Amniotic epithelial cell (primary cell): Measurements from ENCODE around the gene ZNF574.
A peak's percentile ranks its signal among the peaks of the same experiment; 100 is the strongest.

Source experiments
- DNase-seq: peaks from one replicate; pipeline ENCODE4 v3.0.0-alpha.2; 2010; ENCODE audit warnings: low read depth

The ZNF574 gene

DNA sequence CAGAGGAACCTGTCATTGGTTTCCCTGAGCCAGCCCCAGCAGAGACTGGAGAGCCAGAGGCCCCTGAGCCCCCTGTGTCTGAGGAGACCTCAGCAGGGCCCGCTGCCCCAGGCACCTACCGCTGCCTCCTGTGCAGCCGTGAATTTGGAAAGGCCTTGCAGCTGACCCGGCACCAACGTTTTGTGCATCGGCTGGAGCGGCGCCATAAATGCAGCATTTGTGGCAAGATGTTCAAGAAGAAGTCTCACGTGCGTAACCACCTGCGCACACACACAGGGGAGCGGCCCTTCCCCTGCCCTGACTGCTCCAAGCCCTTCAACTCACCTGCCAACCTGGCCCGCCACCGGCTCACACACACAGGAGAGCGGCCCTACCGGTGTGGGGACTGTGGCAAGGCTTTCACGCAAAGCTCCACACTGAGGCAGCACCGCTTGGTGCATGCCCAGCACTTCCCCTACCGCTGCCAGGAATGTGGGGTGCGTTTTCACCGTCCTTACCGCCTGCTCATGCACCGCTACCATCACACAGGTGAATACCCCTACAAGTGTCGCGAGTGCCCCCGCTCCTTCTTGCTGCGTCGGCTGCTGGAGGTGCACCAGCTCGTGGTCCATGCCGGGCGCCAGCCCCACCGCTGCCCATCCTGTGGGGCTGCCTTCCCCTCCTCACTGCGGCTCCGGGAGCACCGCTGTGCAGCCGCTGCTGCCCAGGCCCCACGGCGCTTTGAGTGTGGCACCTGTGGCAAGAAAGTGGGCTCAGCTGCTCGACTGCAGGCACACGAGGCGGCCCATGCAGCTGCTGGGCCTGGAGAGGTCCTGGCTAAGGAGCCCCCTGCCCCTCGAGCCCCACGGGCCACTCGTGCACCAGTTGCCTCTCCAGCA, 4.2 kb downstream of the ZNF574 start:
- no peak for DNase-seq

DNA sequence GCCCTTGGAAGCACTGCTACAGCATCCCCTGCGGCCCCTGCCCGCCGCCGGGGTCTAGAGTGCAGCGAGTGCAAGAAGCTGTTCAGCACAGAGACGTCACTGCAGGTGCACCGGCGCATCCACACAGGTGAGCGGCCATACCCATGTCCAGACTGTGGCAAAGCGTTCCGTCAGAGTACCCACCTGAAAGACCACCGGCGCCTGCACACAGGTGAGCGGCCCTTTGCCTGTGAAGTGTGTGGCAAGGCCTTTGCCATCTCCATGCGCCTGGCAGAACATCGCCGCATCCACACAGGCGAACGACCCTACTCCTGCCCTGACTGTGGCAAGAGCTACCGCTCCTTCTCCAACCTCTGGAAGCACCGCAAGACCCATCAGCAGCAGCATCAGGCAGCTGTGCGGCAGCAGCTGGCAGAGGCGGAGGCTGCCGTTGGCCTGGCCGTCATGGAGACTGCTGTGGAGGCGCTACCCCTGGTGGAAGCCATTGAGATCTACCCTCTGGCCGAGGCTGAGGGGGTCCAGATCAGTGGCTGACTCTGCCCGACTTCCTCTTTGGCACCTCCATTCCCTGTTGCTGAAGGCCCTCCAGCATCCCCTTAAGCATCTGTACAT, 4.9 kb downstream of the ZNF574 start:
- DNase-seq, result no peak

DNA sequence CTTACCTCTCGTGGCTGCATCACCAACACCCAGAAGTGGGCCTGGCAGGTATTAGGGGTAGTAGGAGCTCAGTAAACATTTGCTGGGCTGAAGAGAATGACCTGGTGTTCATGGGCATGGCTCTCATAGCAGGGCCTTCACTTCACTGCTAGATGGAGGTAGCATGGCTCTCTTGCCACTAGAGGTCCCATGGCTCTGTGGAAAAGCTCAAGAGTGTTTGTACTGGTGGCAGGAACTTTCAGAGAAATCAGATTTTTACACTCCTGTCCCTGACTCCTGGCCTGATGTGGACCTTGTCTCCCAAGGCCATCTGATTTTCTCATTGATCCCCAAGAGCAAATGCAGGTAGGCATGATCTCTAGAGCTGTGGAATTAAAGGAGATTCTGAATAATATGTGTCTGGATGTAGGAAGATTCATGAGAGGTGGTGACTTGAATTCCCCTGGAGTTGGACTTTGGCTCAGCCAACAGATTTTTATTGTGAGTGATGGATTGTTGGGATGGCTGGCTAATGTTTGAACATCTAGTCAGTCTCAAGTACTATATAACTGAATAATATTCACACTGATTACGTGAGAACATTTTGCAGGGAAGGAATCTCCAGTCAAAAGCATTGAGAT, 5.7 kb downstream of the ZNF574 start:
- peak; percentile 51 for DNase-seq

DNA sequence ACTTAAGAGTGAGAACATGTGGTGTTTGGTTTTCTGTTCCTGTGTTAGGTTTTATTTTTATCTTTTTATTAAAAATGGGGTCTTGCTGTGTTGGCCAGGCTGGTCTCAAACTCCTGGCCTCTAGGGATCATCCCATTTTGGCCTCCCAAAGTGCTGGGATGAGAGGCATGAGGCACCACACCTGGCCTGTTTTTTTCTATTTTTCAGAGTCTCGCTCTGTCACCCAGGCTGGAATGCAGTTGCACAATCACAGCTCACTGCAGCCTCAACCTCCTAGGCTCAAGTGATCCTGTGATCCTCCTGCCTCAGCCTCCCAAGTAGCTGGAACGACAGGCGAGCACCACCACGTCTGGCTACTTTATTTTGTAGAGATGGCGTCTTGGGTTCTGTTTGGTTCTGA, 7.6 kb downstream of the ZNF574 start:
- no peak for DNase-seq

DNA sequence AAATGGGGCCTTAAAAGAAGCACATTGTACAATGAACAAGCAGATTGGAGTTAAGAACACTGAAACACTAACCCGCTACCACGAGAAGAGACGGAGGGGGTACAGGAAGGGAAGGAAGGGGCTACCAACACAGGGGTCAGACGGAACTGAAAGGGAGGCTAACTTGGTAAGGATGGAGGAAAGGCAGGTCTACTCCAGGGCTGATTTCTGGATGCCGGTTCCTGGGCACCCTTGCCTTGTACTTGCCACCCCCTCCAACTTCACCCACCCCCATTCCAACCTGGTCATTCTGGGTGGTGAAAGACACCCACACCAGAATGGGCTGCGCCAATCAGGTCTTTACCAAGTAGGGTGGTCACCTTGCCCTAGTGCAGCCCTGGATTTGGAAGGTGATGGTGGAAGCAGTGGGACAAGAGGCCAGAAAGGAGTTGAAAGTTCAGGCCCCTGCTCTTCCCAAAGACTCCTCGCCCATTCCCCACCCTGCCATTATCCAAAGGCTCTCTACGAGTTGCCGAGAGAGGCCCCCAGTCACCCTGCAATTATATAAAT, 10.3 kb downstream of the ZNF574 start:
- DNase-seq, result no peak

DNA sequence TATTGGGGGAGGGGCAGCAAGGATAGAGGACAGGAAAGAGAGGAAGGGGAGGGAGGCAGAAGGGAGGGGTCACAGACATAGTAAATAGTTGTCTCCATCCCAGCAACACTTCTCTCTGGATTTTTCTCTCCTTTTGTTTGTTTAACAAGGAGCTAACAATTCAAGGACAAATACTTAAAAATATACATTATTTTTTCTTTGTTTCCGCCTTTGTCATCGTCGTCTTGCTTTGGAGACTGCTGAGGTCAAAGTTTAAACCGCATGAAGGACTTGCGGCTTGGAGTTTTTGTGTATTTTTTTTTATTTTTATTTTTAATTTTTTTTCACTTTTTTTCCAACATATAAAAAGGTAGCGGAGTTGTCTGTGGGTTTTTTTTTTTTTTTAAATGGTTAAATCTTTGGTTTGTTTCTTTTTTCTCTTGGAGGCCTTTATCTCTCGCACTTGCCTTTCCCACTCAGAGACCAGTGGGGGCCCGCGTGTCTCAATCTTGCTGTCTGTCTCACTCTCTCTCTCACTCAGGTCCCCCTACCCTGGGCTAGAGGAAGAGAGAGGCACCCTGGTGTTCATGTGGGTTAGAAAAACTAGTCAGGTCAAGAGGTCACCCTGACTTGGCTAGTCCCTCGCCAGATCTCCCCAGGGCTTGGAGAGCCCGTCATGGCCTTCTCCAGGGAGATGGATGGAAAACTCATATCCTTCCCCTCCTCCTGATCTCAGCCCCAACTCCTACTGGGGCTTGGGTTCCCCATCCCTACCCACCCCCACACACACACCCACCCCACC, 11.0 kb downstream of the ZNF574 start:
- DNase-seq, result no peak

DNA sequence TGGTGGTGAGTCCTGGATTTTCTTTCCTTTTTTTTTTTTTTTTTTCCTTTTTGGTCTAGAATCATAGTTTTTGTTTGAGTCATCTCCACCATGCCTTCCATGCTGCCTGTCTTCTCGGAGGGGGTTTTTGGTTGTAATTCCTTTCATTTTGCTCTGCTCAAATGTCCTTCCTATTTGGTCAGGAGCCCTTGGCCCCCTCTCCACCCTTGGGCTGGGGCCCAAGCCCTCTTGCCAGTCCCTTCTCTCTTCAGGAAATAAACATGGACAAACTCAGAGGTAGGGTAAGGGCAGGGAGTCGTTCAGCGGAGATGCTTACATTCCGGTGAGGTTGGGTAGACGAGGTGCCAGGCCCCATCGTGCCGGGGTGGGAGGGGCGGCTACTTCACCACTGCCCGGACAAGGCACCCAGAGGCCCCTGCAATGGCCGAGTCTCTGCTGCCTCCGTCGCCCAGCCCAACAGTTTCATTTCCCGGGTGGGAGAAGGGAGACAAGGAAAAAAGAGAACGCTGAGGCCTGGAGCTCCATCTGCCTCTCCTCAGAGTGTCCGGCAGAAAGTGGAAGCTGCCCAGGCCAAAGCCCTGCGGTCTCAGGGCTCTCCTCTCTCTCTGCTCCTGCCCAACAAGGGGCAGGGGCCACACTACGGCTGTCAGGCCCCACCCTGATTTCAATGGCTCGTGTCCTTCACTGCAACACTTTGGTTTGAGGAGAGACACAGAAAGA, 12.7 kb downstream of the ZNF574 start:
- DNase-seq, result peak; percentile 74

DNA sequence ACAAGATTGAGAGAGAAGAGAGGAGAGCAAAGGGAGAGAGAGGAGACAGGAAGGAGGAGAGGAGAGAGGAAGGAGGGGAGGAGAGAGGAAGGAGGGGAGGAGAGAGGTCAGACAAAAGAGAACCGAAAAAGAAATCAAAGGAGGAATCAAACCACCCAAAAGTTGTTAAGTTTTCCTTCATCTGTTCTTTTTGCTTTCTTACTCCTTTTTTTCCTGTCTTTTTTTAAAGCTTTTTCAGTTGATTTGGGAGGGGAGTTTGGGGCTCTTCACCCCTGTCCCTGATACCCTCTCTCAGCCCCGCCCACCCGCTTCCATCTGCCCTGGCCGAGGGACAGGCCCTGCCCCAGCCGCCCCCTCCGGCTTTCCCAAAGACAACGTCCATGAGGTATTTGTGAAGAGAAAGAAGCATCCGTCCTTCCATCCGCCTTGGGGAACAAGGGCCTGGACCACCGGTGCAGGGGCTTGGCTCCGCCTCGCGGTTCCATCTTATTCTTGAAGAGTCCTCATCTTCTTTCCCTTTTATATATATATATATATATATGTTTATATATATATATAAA, 13.3 kb downstream of the ZNF574 start:
- no peak for DNase-seq

DNA sequence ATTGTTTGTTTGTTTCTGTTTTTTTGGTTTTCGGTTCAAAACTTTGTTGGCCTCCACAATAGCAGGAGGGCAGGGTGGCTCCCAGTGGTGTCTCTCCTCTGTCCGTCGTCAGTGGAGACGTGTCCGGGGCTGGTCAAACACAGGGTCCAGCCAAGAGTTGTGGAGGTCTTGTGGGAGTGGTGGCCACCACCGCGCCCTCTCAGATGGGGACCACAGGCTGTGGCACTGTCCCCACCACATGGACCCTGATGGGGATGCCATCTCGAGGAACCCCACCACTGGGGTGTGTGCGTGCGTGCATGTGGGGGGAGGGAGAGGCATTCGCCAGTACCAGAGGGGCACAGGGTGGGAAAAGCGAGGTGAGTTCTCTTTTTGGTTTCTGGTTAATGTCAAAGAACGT, 13.8 kb downstream of the ZNF574 start:
- DNase-seq, result no peak

DNA sequence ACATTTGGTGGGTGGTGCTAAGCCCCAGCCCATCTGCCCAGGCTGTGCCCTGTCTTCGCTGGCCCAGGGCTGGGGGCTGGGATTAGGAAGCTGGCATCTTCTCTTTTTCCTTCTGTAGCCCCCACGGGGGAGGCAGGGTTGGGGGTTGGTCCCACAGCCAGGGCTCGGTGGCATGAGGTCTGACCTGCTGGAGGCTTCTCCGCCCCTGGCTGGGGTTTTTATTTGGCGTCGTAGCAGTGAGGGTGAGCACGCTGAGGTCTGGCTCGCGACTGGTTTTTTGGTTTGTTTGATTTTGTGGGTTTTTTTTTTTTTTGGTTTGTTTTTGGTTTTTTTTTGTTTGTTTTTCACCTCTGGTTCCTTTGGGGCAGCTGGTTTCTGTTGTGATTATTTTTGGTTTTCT, 14.7 kb downstream of the ZNF574 start:
- no peak for DNase-seq

DNA sequence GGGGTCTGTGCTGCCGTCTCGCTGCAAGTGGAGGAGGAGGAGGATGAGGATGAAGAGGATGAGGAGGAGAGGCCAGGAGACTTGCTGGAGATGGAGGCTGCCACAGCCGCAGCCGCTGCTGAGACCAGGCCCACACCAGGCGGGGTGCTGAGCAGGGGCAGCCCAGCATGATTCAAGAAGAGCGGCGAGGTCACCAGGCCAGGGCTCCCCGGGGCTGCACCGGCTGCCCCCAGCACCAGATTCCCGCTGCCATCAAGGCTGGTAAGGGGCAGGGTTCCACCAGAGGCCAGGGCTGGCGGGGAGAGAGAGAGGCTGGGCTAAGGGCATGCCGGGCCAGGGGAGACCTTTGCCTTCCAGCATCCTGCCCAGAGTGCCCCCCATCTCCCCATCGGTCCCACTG, 15.3 kb downstream of the ZNF574 start:
- no peak for DNase-seq

DNA sequence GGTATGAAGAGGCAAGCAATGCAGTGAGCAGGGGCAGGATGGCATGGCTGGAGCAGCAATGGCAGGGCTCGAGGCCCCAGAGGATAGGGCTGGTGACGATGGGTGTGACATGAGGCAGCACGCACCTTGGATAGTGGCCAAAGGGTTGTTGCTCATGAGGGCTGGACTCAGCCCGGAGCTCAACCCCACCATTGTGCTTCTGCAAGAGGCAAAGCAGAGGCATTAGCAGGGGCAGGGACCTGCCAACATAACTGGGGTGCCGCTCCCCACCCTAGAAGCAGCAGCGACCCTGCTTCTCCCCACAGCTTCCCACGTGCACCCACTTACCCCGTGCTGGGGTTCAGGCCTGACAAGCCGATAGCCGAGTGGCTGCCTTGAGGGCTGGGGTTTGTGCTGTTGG, 15.8 kb downstream of the ZNF574 start:
- no peak for DNase-seq

DNA sequence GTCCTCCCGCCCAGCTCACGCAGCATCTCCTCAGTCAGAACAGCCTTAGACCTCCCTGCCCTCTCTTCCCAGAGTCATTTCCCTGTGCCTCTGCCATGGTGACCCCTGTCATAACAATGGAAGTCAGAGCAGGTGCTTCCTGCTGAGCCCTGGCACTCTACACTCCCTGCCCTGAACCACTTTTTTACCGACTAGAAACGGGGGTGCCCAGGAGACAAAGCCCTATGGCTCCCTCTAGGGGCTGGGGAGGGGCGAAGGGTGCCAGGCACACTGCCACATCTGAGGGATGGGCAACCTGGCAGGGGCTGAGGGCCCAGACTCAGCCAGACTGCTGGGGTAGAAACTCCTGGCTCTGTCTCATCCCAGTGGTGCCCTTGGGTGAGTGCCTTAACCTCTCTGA, 16.4 kb downstream of the ZNF574 start:
- DNase-seq, result no peak

DNA sequence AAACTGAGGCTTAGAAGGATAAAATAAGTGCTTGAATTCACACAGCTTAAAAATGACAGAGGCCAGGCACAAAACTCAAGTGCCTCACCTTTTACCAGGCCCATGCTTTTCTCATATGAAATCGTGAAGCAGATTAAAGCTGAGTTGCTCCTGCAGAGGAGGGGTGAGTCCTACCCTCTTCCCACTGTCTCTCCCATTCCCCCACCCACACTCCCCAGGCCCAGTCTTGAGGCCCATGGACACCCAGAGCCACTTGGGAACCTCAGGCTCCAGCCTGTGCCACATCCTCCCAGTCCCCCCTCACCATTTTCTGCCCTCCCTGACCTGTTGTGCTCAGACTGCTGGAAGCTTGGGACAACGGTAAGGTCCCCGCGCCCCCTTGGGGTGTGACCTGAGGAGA, 17.5 kb downstream of the ZNF574 start:
- no peak for DNase-seq

DNA sequence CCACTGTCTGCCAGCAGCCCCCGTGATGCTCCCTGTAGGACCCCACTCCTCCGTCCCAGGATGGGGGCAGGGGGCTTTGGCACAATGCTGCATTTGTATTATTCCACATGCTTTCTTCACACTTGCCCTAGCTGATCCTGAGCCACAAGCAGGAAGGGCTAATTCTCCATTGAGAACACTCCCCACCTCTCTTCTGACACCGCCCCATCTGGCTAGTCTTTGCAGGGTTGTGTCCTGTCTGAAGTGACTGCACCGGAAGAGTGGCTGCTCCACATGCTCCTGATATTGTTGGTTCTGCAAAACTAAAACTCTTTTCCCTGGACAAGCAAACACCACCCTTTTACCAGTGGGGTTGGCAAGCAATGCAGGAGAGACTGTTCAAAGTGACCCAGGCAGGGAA, 18.0 kb downstream of the ZNF574 start:
- no peak for DNase-seq

DNA sequence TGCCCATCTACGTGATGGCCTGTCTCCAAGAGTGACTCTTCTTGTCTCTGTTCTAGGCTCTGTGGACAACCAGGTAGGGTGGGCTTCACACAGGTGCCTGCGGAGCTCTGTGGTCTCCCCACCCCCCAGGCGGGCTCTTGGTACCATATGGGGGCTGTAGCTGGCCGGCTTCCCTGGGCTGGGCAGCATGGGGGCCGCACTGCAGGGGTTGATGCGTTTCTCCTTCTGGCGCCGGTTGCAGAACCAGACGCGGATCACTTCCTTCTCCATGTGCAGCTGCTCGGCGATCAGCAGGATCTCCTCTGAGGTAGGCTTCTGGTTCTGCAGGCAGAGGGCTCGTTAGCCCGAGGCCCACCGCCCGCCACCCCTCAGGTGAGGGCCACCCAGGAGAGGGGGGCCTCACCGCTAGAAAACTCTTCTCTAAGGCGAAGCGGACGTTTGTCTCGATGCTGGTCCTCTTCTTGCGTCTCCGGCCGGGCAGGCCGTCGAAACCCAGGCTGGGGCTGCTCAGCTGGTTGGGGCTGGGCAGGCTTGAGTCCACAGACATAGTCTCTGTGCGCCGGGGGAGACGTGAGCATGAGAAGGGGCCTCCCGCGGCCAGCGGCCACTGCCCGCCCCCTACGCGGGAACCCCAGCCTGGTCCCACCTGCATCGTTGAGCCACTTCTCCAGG, 19.3 kb downstream of the ZNF574 start:
- no peak for DNase-seq

DNA sequence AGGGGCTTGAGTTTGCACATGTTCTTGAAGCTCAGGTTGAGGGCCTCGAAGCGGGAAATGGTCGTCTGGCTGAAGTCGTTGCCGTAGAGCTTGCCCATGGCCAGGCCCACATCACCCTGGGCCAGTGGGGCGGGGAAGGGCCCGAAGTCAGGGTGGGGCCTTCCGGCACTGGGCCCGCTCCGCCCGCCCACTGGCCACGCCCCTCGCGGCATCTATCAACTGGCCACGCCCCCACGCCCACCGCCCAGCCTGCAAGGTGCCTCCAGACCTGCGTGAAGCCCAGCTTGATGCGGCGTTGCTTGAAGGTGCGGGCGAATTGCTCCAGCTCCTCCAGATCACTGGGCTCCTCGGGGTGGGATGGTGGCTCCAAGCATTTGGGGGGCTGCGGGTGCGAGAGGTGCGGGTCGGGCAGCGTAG, 19.9 kb downstream of the ZNF574 start:
- no peak for DNase-seq

DNA sequence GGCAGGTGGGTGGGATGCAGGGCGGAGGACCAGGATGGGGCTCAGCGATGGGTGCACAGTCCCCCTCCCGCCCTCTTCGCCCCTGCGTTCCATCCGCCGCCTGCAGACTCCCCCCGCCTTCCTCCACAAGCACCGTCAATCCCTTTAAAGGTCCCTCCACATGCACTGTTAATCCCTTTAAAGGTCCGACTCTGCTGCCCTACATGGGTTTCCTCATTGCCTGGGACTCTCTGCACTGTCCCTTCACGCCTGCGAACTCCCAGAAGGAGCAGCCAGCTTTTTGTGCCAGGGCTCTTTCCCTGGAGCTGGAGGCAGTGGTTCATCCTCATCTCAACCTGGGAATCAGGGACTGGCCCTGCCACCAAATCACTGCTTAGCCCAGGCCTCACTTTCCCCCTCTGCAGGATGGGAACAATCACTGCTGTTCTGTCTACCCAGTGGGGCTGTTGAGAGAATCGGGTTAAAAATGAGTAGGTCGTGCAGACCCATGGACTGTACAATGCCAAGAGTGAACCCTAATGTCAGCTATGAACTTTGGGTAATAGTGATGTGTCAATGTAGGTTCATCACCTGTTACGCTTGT, 20.4 kb downstream of the ZNF574 start:
- DNase-seq, result no peak

DNA sequence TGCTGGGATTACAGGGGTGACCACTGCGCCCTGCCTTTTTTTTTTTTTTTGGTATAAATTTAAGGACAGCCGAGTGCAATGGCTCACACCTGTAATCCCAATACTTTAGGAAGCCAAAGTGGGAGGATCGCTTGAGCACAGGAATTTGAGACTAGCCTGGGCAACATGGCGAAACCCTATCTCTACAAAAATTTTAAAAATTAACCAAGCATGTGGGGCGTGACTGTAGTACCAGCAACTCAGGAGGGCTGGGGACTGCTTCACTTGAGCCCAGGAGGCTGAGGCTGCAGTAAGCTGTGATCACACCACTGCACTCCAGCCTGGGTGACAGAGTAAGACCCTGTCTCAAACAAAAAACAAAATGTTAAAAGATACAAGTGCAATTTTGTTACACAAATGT, 21.5 kb downstream of the ZNF574 start:
- no peak for DNase-seq

DNA sequence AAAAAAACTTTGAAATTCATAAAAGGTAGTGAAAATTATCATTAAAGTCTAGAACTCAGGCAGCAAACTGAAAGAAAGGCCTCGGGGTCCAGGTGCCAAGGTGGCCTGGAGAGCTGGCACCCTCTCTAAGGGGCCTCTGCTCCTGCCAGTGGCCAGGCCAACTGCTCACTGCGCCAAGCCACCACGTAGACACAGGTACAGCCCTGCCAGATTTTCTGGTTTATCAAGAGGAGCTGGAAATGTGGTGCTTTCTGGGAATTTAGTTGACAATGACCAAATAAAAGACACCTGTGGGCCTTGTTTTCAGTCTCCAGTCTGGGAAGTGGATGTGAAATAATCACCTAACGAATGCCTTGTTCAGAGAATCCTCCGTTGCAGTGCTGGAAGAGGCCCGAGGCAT, 22.8 kb downstream of the ZNF574 start:
- DNase-seq, result no peak
